OCI-LY7 (cell line): ENCODE results near the gene ROBO1.

ENCODE experiments used
- CTCF ChIP-seq: fragments of 200-600 bp; sonication (generic); conservative IDR thresholded peaks from 2 replicates; pipeline ENCODE4 v1.5.1; 2014; ENCODE audit warnings: mild to moderate bottlenecking, antibody characterized with exemption, low read length, moderate library complexity, mixed read lengths
- EZH2phosphoT487 ChIP-seq: fragments of 200-600 bp; sonication (generic); IDR thresholded peaks from 2 replicates; pipeline ENCODE4 v1.6.1; 2018; ENCODE audit warnings: low read depth, borderline replicate concordance, mild to moderate bottlenecking, mixed run types, antibody characterized with exemption, low read length, moderate library complexity, mixed read lengths

GRCh38 chr3:79217096-79217495 is 550.7 kb downstream of the ROBO1 start:
- TF ChIP-seq CTCF (no peak), EZH2phosphoT487 (no peak)
